Stimulated activated CD4-positive, alpha-beta T cell treated with anti-CD3 and anti-CD28 coated beads, Interleukin-2, amount 100 ng/mL, for 24 hours (primary cell): Measurements from ENCODE around the gene CENPM.

ENCODE experiments used
- DNase-seq, 2 donors: peaks; one replicate each; pipeline ENCODE4 v3.0.0-alpha.2; 2020

The CENPM gene

GRCh38 chr22:41912338-41913039 lies 34.5 kb downstream of the CENPM start:
- DNase-seq, result no peak

GRCh38 chr22:41911001-41911611 lies 35.8 kb downstream of the CENPM start:
- DNase-seq, result no peak

- DNase-seq, result peak in 1 of 2 donors; percentile 25
These were observed 36.6 kb downstream of the CENPM start for GRCh38 chr22:41910050-41911000.

- DNase-seq, result no peak
These were observed 37.5 kb downstream of the CENPM start for GRCh38 chr22:41909310-41910049.

GRCh38 chr22:41908411-41909309 lies 38.3 kb downstream of the CENPM start:
- DNase-seq, result no peak

- no peak for DNase-seq
These were observed 39.2 kb downstream of the CENPM start for GRCh38 chr22:41907436-41908401.

GRCh38 chr22:41906822-41907221 lies 40.1 kb downstream of the CENPM start:
- DNase-seq, result no peak

GRCh38 chr22:41905411-41906202 lies 41.3 kb downstream of the CENPM start:
- no peak for DNase-seq

GRCh38 chr22:41904450-41905410 lies 42.2 kb downstream of the CENPM start:
- no peak for DNase-seq

- DNase-seq, result no peak
These were observed 44.0 kb downstream of the CENPM start for GRCh38 chr22:41902932-41903421.

GRCh38 chr22:41902016-41902415 lies 44.9 kb downstream of the CENPM start:
- no peak for DNase-seq

- no peak for DNase-seq
These were observed 46.2 kb downstream of the CENPM start for GRCh38 chr22:41900652-41901312.

GRCh38 chr22:41899992-41900651 lies 46.8 kb downstream of the CENPM start:
- DNase-seq, result no peak

- no peak for DNase-seq
These were observed 47.8 kb downstream of the CENPM start for GRCh38 chr22:41899110-41899509.

GRCh38 chr22:41898645-41899044 lies 48.3 kb downstream of the CENPM start:
- no peak for DNase-seq

GRCh38 chr22:41893591-41894375 lies 53.2 kb downstream of the CENPM start:
- DNase-seq, result no peak
